SK-N-SH treated with all-trans-retinoic acid at 6 μM for 48 hours (cell line): Measurements from ENCODE around the gene ST3GAL5.
A peak's percentile ranks its signal among the peaks of the same experiment; 100 is the strongest.

Experiments used
- ATAC-seq: fragments of 200-7000 bp; cut with Tn5 transposase; 3 replicates; pipeline ENCODE4 v1.9.1; 2020; ENCODE audit warnings: mild to moderate bottlenecking, moderate library complexity
- BACH2 ChIP-seq: fragments of 250-450 bp; sonication (Bioruptor Pico); IDR thresholded peaks from 2 replicates; pipeline ENCODE4 v1.9.0; 2021; ENCODE audit warnings: mild to moderate bottlenecking, borderline replicate concordance
- CREB5 ChIP-seq: fragments of 250-450 bp; sonication (Bioruptor Pico); IDR thresholded peaks from 2 replicates; pipeline ENCODE4 v1.5.1; 2020; ENCODE audit warnings: low read depth, mild to moderate bottlenecking, moderate library complexity
- CSRNP3 ChIP-seq: fragments of 250-450 bp; sonication (Bioruptor Pico); IDR thresholded peaks from 2 replicates; pipeline ENCODE4 v1.5.1; 2021; ENCODE audit warnings: mild to moderate bottlenecking, moderate library complexity
- ESRRG ChIP-seq: fragments of 250-450 bp; sonication (Bioruptor Pico); IDR thresholded peaks from 2 replicates; pipeline ENCODE4 v1.6.1; 2021; ENCODE audit warnings: mild to moderate bottlenecking
- GLIS3 ChIP-seq: fragments of 250-450 bp; sonication (Bioruptor Pico); IDR thresholded peaks from 2 replicates; pipeline ENCODE4 v1.5.0; 2020; ENCODE audit warnings: mild to moderate bottlenecking, moderate library complexity
- ISL1 ChIP-seq: fragments of 250-450 bp; sonication (Bioruptor Pico); IDR thresholded peaks from 2 replicates; pipeline ENCODE4 v2.1.2; 2022; ENCODE audit warnings: mild to moderate bottlenecking, moderate library complexity
- OSR1 ChIP-seq: fragments of 250-450 bp; sonication (Bioruptor Pico); IDR thresholded peaks from 2 replicates; pipeline ENCODE4 v1.8.0; 2022; ENCODE audit warnings: moderate library complexity, mild to moderate bottlenecking, inconsistent platforms
- PATZ1 ChIP-seq: fragments of 250-450 bp; sonication (Bioruptor Pico); IDR thresholded peaks from 2 replicates; pipeline ENCODE4 v1.8.0; 2020; ENCODE audit warnings: mild to moderate bottlenecking, moderate library complexity, borderline replicate concordance
- POU6F1 ChIP-seq: fragments of 250-450 bp; sonication (Bioruptor Pico); IDR thresholded peaks from 2 replicates; pipeline ENCODE4 v1.8.0; 2021; ENCODE audit warnings: low read depth, mild to moderate bottlenecking, moderate library complexity, borderline replicate concordance
- PPARA ChIP-seq: fragments of 250-450 bp; sonication (Bioruptor Pico); IDR thresholded peaks from 2 replicates; pipeline ENCODE4 v1.5.0; 2020; ENCODE audit warnings: mild to moderate bottlenecking, borderline replicate concordance
- RARB ChIP-seq: fragments of 250-450 bp; sonication (Bioruptor Pico); IDR thresholded peaks from 2 replicates; pipeline ENCODE4 v1.8.0; 2021; ENCODE audit warnings: mild to moderate bottlenecking, moderate library complexity
- SNAI2 ChIP-seq: fragments of 250-450 bp; sonication (Bioruptor Pico); IDR thresholded peaks from 2 replicates; pipeline ENCODE4 v1.5.0; 2020; ENCODE audit warnings: mild to moderate bottlenecking, moderate library complexity
- TCF4 ChIP-seq: fragments of 250-450 bp; sonication (Bioruptor Pico); IDR thresholded peaks from 2 replicates; pipeline ENCODE4 v1.8.0; 2021; ENCODE audit warnings: mild to moderate bottlenecking, moderate library complexity, borderline replicate concordance
- TOX ChIP-seq: fragments of 250-450 bp; sonication (Bioruptor Pico); IDR thresholded peaks from 2 replicates; pipeline ENCODE4 v1.8.0; 2021; ENCODE audit warnings: mild to moderate bottlenecking, moderate library complexity, borderline replicate concordance
- ZC3H10 ChIP-seq: fragments of 250-450 bp; sonication (Bioruptor Pico); IDR thresholded peaks from 2 replicates; pipeline ENCODE4 v1.5.1; 2021; ENCODE audit warnings: mild to moderate bottlenecking, moderate library complexity
- ZFP3 ChIP-seq: fragments of 250-450 bp; sonication (Bioruptor Pico); IDR thresholded peaks from 2 replicates; pipeline ENCODE4 v1.5.0; 2020; ENCODE audit warnings: mild to moderate bottlenecking, moderate library complexity
- ZFP30 ChIP-seq: fragments of 450-650 bp; formaldehyde crosslinking; IDR thresholded peaks from 2 replicates; pipeline ENCODE4 v1.5.0; 2022; ENCODE audit warnings: mild to moderate bottlenecking, moderate library complexity
- ZNF565 ChIP-seq: fragments of 450-650 bp; formaldehyde crosslinking; conservative IDR thresholded peaks from 2 replicates; pipeline ENCODE4 v1.5.0; 2020; ENCODE audit warnings: low read depth, mild to moderate bottlenecking, moderate library complexity
- ZNF70 ChIP-seq: fragments of 450-650 bp; formaldehyde crosslinking; IDR thresholded peaks from 2 replicates; pipeline ENCODE4 v1.5.0; 2020; ENCODE audit warnings: mild to moderate bottlenecking, moderate library complexity
- ZNF8 ChIP-seq: fragments of 450-650 bp; formaldehyde crosslinking; IDR thresholded peaks from 2 replicates; pipeline ENCODE4 v1.5.0; 2020; ENCODE audit warnings: mild to moderate bottlenecking, moderate library complexity

The ST3GAL5 gene

GRCh38 chr2:85905187-85905666 lies 16.4 kb upstream of the ST3GAL5 start:
- peak; percentile 73 for ATAC-seq
- TF ChIP-seq ZFP30 (CRISPR knock-in tag) (no peak), ISL1 (CRISPR knock-in tag) (peak; percentile 39), ZNF565 (CRISPR knock-in tag) (no peak), BACH2 (CRISPR knock-in tag) (no peak), SNAI2 (CRISPR knock-in tag) (no peak), ZNF8 (CRISPR knock-in tag) (no peak)

GRCh38 chr2:85903849-85904248 lies 15.1 kb upstream of the ST3GAL5 start:
- no peak for ATAC-seq
- TF ChIP-seq TOX (CRISPR knock-in tag) = no peak
- no peak for TF ChIP-seq OSR1 (CRISPR knock-in tag)
- no peak for TF ChIP-seq ZNF8 (CRISPR knock-in tag)
- TF ChIP-seq ZNF70 (CRISPR knock-in tag) = no peak
- TF ChIP-seq ZC3H10 (CRISPR knock-in tag) = no peak
- no peak for TF ChIP-seq CREB5
- TF ChIP-seq ESRRG (CRISPR knock-in tag) = no peak
- no peak for TF ChIP-seq PPARA
- TF ChIP-seq PATZ1 (CRISPR knock-in tag) = no peak
- TF ChIP-seq SNAI2 (CRISPR knock-in tag) = no peak
- no peak for TF ChIP-seq ISL1 (CRISPR knock-in tag)
- no peak for TF ChIP-seq GLIS3 (CRISPR knock-in tag)
- TF ChIP-seq ZFP30 (CRISPR knock-in tag) = no peak
- TF ChIP-seq CSRNP3 (CRISPR knock-in tag) = no peak
- TF ChIP-seq RARB (CRISPR knock-in tag) = no peak
- TF ChIP-seq, all 23 proteins: peak for 0

GRCh38 chr2:85902496-85902895 lies 13.7 kb upstream of the ST3GAL5 start:
- ATAC-seq = peak; percentile 73

GRCh38 chr2:85901155-85901554 lies 12.4 kb upstream of the ST3GAL5 start:
- ATAC-seq = no peak
- no peak for TF ChIP-seq CSRNP3 (CRISPR knock-in tag)
- no peak for TF ChIP-seq ISL1 (CRISPR knock-in tag)
- TF ChIP-seq PPARA = no peak
- TF ChIP-seq ESRRG (CRISPR knock-in tag) = no peak
- no peak for TF ChIP-seq TOX (CRISPR knock-in tag)
- no peak for TF ChIP-seq BACH2 (CRISPR knock-in tag)
- no peak for TF ChIP-seq POU6F1 (CRISPR knock-in tag)
- TF ChIP-seq ZNF565 (CRISPR knock-in tag) = no peak
- no peak for TF ChIP-seq ZC3H10 (CRISPR knock-in tag)
- no peak for TF ChIP-seq TCF4
- TF ChIP-seq ZFP3 (CRISPR knock-in tag) = no peak
- TF ChIP-seq OSR1 (CRISPR knock-in tag) = no peak

More at GRCh38 chr2:85902496-85902895, 13.7 kb upstream of the ST3GAL5 start:
- TF ChIP-seq TCF4 = no peak
- TF ChIP-seq SNAI2 (CRISPR knock-in tag) = no peak
